T-cell (primary cell): ENCODE data around the gene GRM3. TPM values are rescaled to one million over a fixed set of nuclear protein-coding genes. Genes with fewer than 3 reads are reported as not detected.

Source experiments
- ATAC-seq, 4 experiments: fragments of 200-7000 bp in 3 of 4; fragments of 150-1000 bp in 1 of 4; cut with Tn5 transposase; replicated peaks in 1 of 4; 1 replicate in 3 of 4; 2 replicates in 1 of 4; pipeline ENCODE4 v1.10.0; 2021; ENCODE audit warnings: moderate library complexity in 3 of 4, mild to moderate bottlenecking in 2 of 4, moderate number of reproducible peaks in 1 of 4
- CTCF ChIA-PET, 2 donors: fragments of 300-600 bp; sonication (Branson Sonifier 250); formaldehyde crosslinking; loops; one replicate each; lab custom pipeline; 2022; ENCODE audit warnings: antibody characterized with exemption in 2 of 2; lab: Charles Lee
- POLR2A ChIA-PET, 2 donors: fragments of 300-600 bp; sonication (Branson Sonifier 250); formaldehyde crosslinking; loops; one replicate each; lab custom pipeline; 2022; ENCODE audit warnings: antibody characterized with exemption in 2 of 2; lab: Charles Lee
- DNase-seq, 35 experiments: peaks; one replicate each; pipeline versions ENCODE4 v3.0.0 to v3.0.0-alpha.2; 2013 to 2023
- H3K27ac ChIP-seq: one replicate; pipeline ENCODE4 v1.5.1; 2013; ENCODE audit warnings: low read length
- H3K27me3 ChIP-seq, 2 experiments: replicated peaks in 1 of 2; 1 replicate in 1 of 2; 2 replicates in 1 of 2; pipeline versions ENCODE4 v1.6.1 to v1.7.0; 2013; ENCODE audit warnings: low read length in 1 of 2, mixed read lengths in 1 of 2; ENCODE audit not compliant: control insufficient read depth in 2 of 2, insufficient read depth in 2 of 2; ENCODE audit errors: extremely low read depth in 1 of 2
- H3K36me3 ChIP-seq, 2 donors: 1 replicate in 1 of 2; 2 replicates in 1 of 2; pipeline versions ENCODE4 v1.6.1 to v1.7.0; 2013; ENCODE audit warnings: low read length in 1 of 2; ENCODE audit not compliant: control insufficient read depth in 2 of 2, insufficient read depth in 1 of 2; ENCODE audit errors: extremely low read depth in 1 of 2
- H3K4me1 ChIP-seq, 2 experiments: 1 replicate in 1 of 2; 2 replicates in 1 of 2; pipeline versions ENCODE4 v1.6.1 to v1.7.0; 2013; ENCODE audit warnings: low read length in 2 of 2, mixed read lengths in 1 of 2; ENCODE audit not compliant: insufficient read depth in 2 of 2, control insufficient read depth in 1 of 2; ENCODE audit errors: extremely low read depth in 1 of 2
- H3K4me3 ChIP-seq, 2 donors: 1 replicate in 1 of 2; 2 replicates in 1 of 2; pipeline versions ENCODE4 v1.5.1 to v1.7.0; 2013; ENCODE audit warnings: mild to moderate bottlenecking in 2 of 2, low read length in 1 of 2, moderate library complexity in 1 of 2; ENCODE audit not compliant: control insufficient read depth in 1 of 2; ENCODE audit errors: extremely low read depth in 1 of 2
- H3K9me3 ChIP-seq: 2 replicates; pipeline ENCODE4 v1.7.0; 2013
- H3K27ac Mint-ChIP-seq, 2 donors: one replicate each; pipeline ENCODE4 v1.8.0; 2020 to 2021; ENCODE audit warnings: mild to moderate bottlenecking in 2 of 2, mixed read lengths in 2 of 2
- H3K27me3 Mint-ChIP-seq, 2 donors: one replicate each; pipeline ENCODE4 v1.8.0; 2021 to 2022; ENCODE audit warnings: mixed read lengths in 2 of 2
- H3K36me3 Mint-ChIP-seq: one replicate; pipeline ENCODE4 v1.8.0; 2021; ENCODE audit warnings: mixed read lengths
- H3K4me1 Mint-ChIP-seq, 3 donors: one replicate each; pipeline ENCODE4 v1.8.0; 2020 to 2022; ENCODE audit warnings: mixed read lengths in 3 of 3, mild to moderate bottlenecking in 1 of 3
- H3K4me3 Mint-ChIP-seq, 3 donors: one replicate each; pipeline ENCODE4 v1.8.0; 2020 to 2022; ENCODE audit warnings: mild to moderate bottlenecking in 3 of 3, mixed read lengths in 3 of 3, moderate library complexity in 3 of 3
- H3K9me3 Mint-ChIP-seq, 3 donors: one replicate each; pipeline ENCODE4 v1.8.0; 2020 to 2022; ENCODE audit warnings: mixed read lengths in 3 of 3
- WGBS: methylation state at CpG from one replicate; pipeline ENCODE4 v1.1.5; 2013; ENCODE audit warnings: missing lambda C conversion rate; ENCODE audit not compliant: insufficient coverage; 5-methylcytosine and 5-hydroxymethylcytosine counted together
- total RNA-seq, 35 experiments: library from RNA in 6 of 35; stranded (reverse) in 6 of 35; fragments of 120-200 nt in 1 of 35; gene quantifications; one replicate each; pipeline versions ENCODE4 v1.2.1 to v1.2.4 and lab custom pipeline; 2013 to 2026

The GRM3 gene
- total RNA-seq, 5 donors from 2014 or later (not counting 1 experiment from before 2014, with no cell fraction given) = not detected

GRCh38 chr7:86792260-86792659, 148.6 kb downstream of the GRM3 start:
- ATAC-seq (no peak), DNase-seq (no peak)
- no peaks in the 10 kb centered on the region for H3K9me3 ChIP-seq
- H3K4me3 ChIP-seq = no peak overlapping the region
- peaks cover 1 to 8% (median 1%) of the 10 kb centered on the region in 3 donors for H3K9me3 Mint-ChIP-seq
- no peaks in the 10 kb centered on the region for H3K36me3 ChIP-seq
- no peak overlapping the region for H3K4me3 Mint-ChIP-seq
- WGBS = no CpG with 5 or more reads among the region's 2 CpGs
- no peaks in the 10 kb centered on the region for H3K4me1 ChIP-seq
- no peaks in the 10 kb centered on the region for H3K27me3 Mint-ChIP-seq
- H3K27me3 ChIP-seq = no peaks in the 10 kb centered on the region
- CTCF ChIA-PET = no interaction called here
- no peak overlapping the region for H3K27ac ChIP-seq
- H3K36me3 Mint-ChIP-seq = no peaks in the 10 kb centered on the region
- no peak overlapping the region for H3K27ac Mint-ChIP-seq
- H3K4me1 Mint-ChIP-seq = no peaks in the 10 kb centered on the region
- POLR2A ChIA-PET = no interaction called here

- H3K27ac Mint-ChIP-seq = no peak overlapping the region
- H3K9me3 Mint-ChIP-seq = peaks cover 4 to 9% (median 4%) of the 10 kb centered on the region in 3 donors
- H3K36me3 Mint-ChIP-seq = no peaks in the 10 kb centered on the region
- Histone ChIP-seq H3K27me3 (no peaks in the 10 kb centered on the region), H3K36me3 (no peaks in the 10 kb centered on the region), H3K9me3 (no peaks in the 10 kb centered on the region), H3K27ac (no peak overlapping the region), H3K4me3 (no peak overlapping the region), H3K4me1 (no peaks in the 10 kb centered on the region)
- no peak for DNase-seq
- no peak for ATAC-seq
- H3K4me1 Mint-ChIP-seq = no peaks in the 10 kb centered on the region
- ChIA-PET POLR2A (no interaction called here), CTCF (no interaction called here)
- H3K4me3 Mint-ChIP-seq = no peak overlapping the region
- no peaks in the 10 kb centered on the region for H3K27me3 Mint-ChIP-seq
- WGBS = 44% methylated on average over 1 of the region's 1 CpG
Measured at GRCh38 chr7:86793136-86793535, 149.4 kb downstream of the GRM3 start.

- no peaks in the 10 kb centered on the region for H3K36me3 Mint-ChIP-seq
- DNase-seq (no peak), ATAC-seq (no peak)
- no CpG with 5 or more reads among the region's 5 CpGs for WGBS
- H3K9me3 Mint-ChIP-seq = peaks cover 0 to 5% (median 4%) of the 10 kb centered on the region in 3 donors
- H3K4me3 ChIP-seq = no peak overlapping the region
- H3K4me1 Mint-ChIP-seq = no peaks in the 10 kb centered on the region
- H3K27me3 ChIP-seq = no peaks in the 10 kb centered on the region
- H3K4me3 Mint-ChIP-seq = no peak overlapping the region
- POLR2A ChIA-PET = no interaction called here
- no peak overlapping the region for H3K27ac ChIP-seq
- H3K9me3 ChIP-seq = no peaks in the 10 kb centered on the region
- H3K36me3 ChIP-seq = no peaks in the 10 kb centered on the region
- CTCF ChIA-PET = no interaction called here
- no peaks in the 10 kb centered on the region for H3K4me1 ChIP-seq
- H3K27ac Mint-ChIP-seq = no peak overlapping the region
- H3K27me3 Mint-ChIP-seq = peaks cover 6 to 13% of the 10 kb centered on the region in 2 donors
Measured at GRCh38 chr7:86814661-86815379, 171.1 kb downstream of the GRM3 start.

GRCh38 chr7:86815556-86815955, 171.8 kb downstream of the GRM3 start:
- DNase-seq (no peak), ATAC-seq (no peak)
- H3K4me3 ChIP-seq = no peak overlapping the region
- WGBS = no CpG with 5 or more reads among the region's 1 CpG
- no peak overlapping the region for H3K4me3 Mint-ChIP-seq
- H3K27me3 Mint-ChIP-seq = peaks cover 6 to 13% of the 10 kb centered on the region in 2 donors
- no peaks in the 10 kb centered on the region for H3K36me3 ChIP-seq
- ChIA-PET CTCF (no interaction called here), POLR2A (no interaction called here)
- no peaks in the 10 kb centered on the region for H3K27me3 ChIP-seq
- H3K36me3 Mint-ChIP-seq = no peaks in the 10 kb centered on the region
- peaks cover 0 to 5% (median 4%) of the 10 kb centered on the region in 3 donors for H3K9me3 Mint-ChIP-seq
- H3K4me1 Mint-ChIP-seq = no peaks in the 10 kb centered on the region
- no peak overlapping the region for H3K27ac Mint-ChIP-seq
- no peaks in the 10 kb centered on the region for H3K4me1 ChIP-seq
- H3K27ac ChIP-seq = no peak overlapping the region
- no peaks in the 10 kb centered on the region for H3K9me3 ChIP-seq

GRCh38 chr7:86818903-86819302, 175.2 kb downstream of the GRM3 start:
- CTCF ChIA-PET = no interaction called here
- Histone ChIP-seq H3K27ac (no peak overlapping the region), H3K4me1 (no peaks in the 10 kb centered on the region), H3K36me3 (no peaks in the 10 kb centered on the region), H3K4me3 (no peak overlapping the region), H3K27me3 (no peaks in the 10 kb centered on the region), H3K9me3 (no peaks in the 10 kb centered on the region)
- DNase-seq = no peak
- H3K36me3 Mint-ChIP-seq = no peaks in the 10 kb centered on the region
- WGBS = no CpG with 5 or more reads among the region's 2 CpGs
- no peaks in the 10 kb centered on the region for H3K4me1 Mint-ChIP-seq
- ATAC-seq = no peak
- H3K27me3 Mint-ChIP-seq = peaks cover 4 to 12% of the 10 kb centered on the region in 2 donors
- H3K9me3 Mint-ChIP-seq = peaks cover 0 to 5% (median 4%) of the 10 kb centered on the region in 3 donors
- H3K27ac Mint-ChIP-seq = no peak overlapping the region
- H3K4me3 Mint-ChIP-seq = no peak overlapping the region
- POLR2A ChIA-PET = no interaction called here

- no peak for DNase-seq
Measured at GRCh38 chr7:86823769-86824168, 180.1 kb downstream of the GRM3 start.

More at GRCh38 chr7:86823769-86824168, 180.1 kb downstream of the GRM3 start:
- H3K4me3 ChIP-seq = no peak overlapping the region
- no peaks in the 10 kb centered on the region for H3K27me3 ChIP-seq
- H3K27ac ChIP-seq = no peak overlapping the region
- ATAC-seq = no peak
- ChIA-PET POLR2A (interaction anchor here in 1 of 2 donors (0.7 kb wide), 1 partner anchor 1704 kb away, joined by 6 read pairs; no protein-coding TSS in a partner anchor), CTCF (no interaction called here)
- no peak overlapping the region for H3K27ac Mint-ChIP-seq
- no peaks in the 10 kb centered on the region for H3K9me3 ChIP-seq
- no peaks in the 10 kb centered on the region for H3K36me3 Mint-ChIP-seq
- peaks cover 2 to 3% of the 10 kb centered on the region in 2 donors for H3K27me3 Mint-ChIP-seq
- H3K4me1 ChIP-seq = no peaks in the 10 kb centered on the region
- no peaks in the 10 kb centered on the region for H3K36me3 ChIP-seq
- H3K9me3 Mint-ChIP-seq = no peaks in the 10 kb centered on the region
- no peaks in the 10 kb centered on the region for H3K4me1 Mint-ChIP-seq
- 67% methylated on average over 2 of the region's 2 CpGs for WGBS
- no peak overlapping the region for H3K4me3 Mint-ChIP-seq
